Left colon (tissue), 2 donors: ENCODE measurements around the gene EHD2. TPM values are rescaled to one million over a fixed set of nuclear protein-coding genes. Genes with fewer than 3 reads are reported as not detected.
"Not testable (repeated sequence)": the region's sequence is repeated elsewhere in the genome, so short reads cannot be mapped to it uniquely, and the experiment has no call there.

Experiments
- ATAC-seq: fragments of 200-7000 bp; cut with Tn5 transposase; one replicate; pipeline ENCODE4 v1.9.1; 2020; ENCODE audit warnings: mild to moderate bottlenecking, moderate library complexity
- DNase-seq, 2 donors: peaks; one replicate each; pipeline ENCODE4 v3.0.0-alpha.2; 2020
- intact Hi-C, 2 donors: fragments of 100-400 bp; cut with DNase I in 1 of 2; cut with micrococcal nuclease in 1 of 2; formaldehyde crosslinking; loops; one replicate each; pipeline versions ENCODE4 v1.11.2 to v1.14.0; 2022; cut with DNase I, micrococcal nuclease
- total RNA-seq, 2 donors: library from RNA; stranded (reverse); fragmentation: NEBNext Ultra II Directional; extraction: Animal tissue kit (Norgen Biotek cat#: 25700); gene quantifications; one replicate each; pipeline ENCODE4 v1.2.1, GENCODE V29; 2021
- donor health status: DM: no; HTN: no; CAD: no.
- donor health status: DM: yes; HTN: yes; CAD: no.

Gene EHD2
- total RNA-seq, 2 donors from 2014 or later, result 9.6 to 29.6 TPM

- no peak for ATAC-seq
- peak; percentile 51 to 65 for DNase-seq
- intact Hi-C loops, result no loop called here
Measured at GRCh38 chr19:47779524-47780214, 66.4 kb downstream of the EHD2 start.

DNA sequence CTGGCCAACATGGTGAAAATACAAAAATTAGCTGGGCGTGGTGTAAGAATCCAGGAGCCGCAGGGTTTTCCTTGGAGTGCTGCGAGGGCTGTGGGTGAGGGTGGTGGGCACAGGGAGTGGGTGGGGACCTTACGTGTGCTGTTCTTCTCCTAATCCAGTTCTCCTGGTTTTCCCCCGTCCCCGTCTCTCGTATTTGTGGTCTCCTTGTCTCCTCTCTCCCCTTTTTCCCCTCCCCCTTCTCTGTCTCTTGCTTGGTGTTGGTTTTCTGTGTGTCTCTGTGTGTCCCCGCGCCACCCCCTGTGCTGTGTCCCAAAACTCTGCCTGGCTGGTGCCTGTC, 67.0 kb downstream of the EHD2 start:
- intact Hi-C loops, result no loop called here
- DNase-seq (no peak), ATAC-seq (no peak)

DNA sequence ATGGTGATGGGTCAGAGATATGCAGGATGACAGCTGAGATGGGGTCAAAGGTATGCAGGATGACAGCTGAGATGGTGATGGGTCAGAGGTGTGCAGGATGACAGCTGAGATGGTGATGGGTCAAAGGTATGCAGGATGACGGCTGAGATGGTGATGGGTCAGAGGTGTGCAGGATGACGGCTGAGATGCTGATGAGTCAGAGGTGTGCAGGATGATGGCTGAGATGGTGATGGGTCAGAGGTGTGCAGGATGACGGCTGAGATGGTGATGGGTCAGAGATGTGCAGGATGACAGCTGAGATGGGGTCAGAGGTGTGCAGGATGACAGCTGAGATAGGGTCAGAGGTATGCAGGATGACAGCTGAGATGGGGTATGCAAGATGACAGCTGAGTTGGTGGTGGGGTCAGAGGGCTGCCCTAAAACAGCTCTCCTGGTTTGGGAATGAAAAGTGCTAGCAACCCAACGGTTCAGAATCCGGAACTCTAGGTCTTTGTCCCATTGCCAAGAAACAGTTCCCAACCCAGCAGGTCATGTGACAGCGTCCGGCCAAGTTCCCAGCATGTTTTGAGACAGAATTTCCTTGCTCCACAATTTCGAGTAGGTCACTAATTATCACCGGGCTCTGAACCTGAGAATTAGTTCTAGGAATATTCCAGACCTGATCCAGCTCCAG, 68.5 kb downstream of the EHD2 start:
- intact Hi-C loops, result no loop called here
- DNase-seq, result no peak
- no peak for ATAC-seq

GRCh38 chr19:47786566-47786965, 73.3 kb downstream of the EHD2 start:
- DNase-seq, result no peak
- no peak for ATAC-seq
- intact Hi-C loops, result no loop called here

- ATAC-seq, intact Hi-C loops: not testable (repeated sequence)
Measured at GRCh38 chr19:47787307-47787706, 74.1 kb downstream of the EHD2 start.

GRCh38 chr19:47789811-47790210, 76.6 kb downstream of the EHD2 start:
- DNase-seq, intact Hi-C loops, ATAC-seq: not testable (repeated sequence)

More at GRCh38 chr19:47787307-47787706, 74.1 kb downstream of the EHD2 start:
- DNase-seq, result not testable (repeated sequence)

- peak; percentile 70 to 92 for DNase-seq
- peak; percentile 74 for ATAC-seq
- intact Hi-C loops, result no loop called here
Measured at GRCh38 chr19:47790398-47790814, 77.2 kb downstream of the EHD2 start.

DNA sequence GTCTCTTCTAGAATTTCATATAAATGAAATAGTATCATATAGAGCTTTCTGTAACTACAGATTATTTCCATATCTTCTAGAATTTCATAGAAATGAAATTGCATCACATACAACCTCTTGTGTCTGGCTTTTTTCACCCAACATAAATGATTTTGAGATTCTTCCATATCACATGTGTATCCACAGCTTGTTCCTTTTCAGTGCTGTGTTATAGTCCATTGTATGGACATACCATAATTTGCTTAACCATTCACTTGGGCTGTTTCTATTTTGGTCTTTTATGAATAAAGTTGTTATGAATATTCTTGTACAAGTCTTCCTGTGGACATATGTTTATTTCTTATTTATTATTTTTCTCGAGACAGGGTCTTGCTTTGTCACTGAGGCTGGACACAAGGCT, 79.4 kb downstream of the EHD2 start:
- no peak for DNase-seq
- intact Hi-C loops, result no loop called here
- no peak for ATAC-seq

Other genes with a start within 250 kb of the EHD2 start
- 1 to 10 TPM in 1 of 2 donors, under 1 TPM in 1; 0.09 to 2.2 TPM for gene SLC8A2, start 241.5 kb upstream of the EHD2 start, total RNA-seq
- gene KPTN, start 229.2 kb upstream of the EHD2 start, total RNA-seq, result 1 to 10 TPM; 4.6 to 6.0 TPM
- 100 to 1,000 TPM; 122 to 130 TPM for gene NAPA, start 198.4 kb upstream of the EHD2 start, total RNA-seq
- under 1 TPM in 1 of 2 donors, not detected in 1; 0.11 TPM for gene ZNF541, start 140.3 kb upstream of the EHD2 start, total RNA-seq
- gene BICRA, start 104.3 kb upstream of the EHD2 start, total RNA-seq, result 10 to 100 TPM; 14.9 to 16.8 TPM
- 100 to 1,000 TPM; 260 to 285 TPM for gene NOP53, start 32.1 kb downstream of the EHD2 start, total RNA-seq
- gene SELENOW, start 65.3 kb downstream of the EHD2 start, total RNA-seq, result 100 to 1,000 TPM; 274 to 323 TPM
- not detected for gene TPRX1, start 91.1 kb downstream of the EHD2 start, total RNA-seq
- gene CRX, start 108.5 kb downstream of the EHD2 start, total RNA-seq, result not detected
- not detected for gene TPRX2, start 145.8 kb downstream of the EHD2 start, total RNA-seq
- gene SULT2A1, start 172.9 kb downstream of the EHD2 start, total RNA-seq, result under 1 TPM in 1 of 2 donors, not detected in 1; 0.67 TPM